ENCODE data around the gene CYP27A1. TPM values are rescaled to one million over a fixed set of nuclear protein-coding genes. Genes with fewer than 3 reads are reported as not detected.
A peak's percentile ranks its signal among the peaks of the same experiment; 100 is the strongest.

The CYP27A1 gene
- total RNA-seq, 2 experiments from 2014 or later: not detected

DNA sequence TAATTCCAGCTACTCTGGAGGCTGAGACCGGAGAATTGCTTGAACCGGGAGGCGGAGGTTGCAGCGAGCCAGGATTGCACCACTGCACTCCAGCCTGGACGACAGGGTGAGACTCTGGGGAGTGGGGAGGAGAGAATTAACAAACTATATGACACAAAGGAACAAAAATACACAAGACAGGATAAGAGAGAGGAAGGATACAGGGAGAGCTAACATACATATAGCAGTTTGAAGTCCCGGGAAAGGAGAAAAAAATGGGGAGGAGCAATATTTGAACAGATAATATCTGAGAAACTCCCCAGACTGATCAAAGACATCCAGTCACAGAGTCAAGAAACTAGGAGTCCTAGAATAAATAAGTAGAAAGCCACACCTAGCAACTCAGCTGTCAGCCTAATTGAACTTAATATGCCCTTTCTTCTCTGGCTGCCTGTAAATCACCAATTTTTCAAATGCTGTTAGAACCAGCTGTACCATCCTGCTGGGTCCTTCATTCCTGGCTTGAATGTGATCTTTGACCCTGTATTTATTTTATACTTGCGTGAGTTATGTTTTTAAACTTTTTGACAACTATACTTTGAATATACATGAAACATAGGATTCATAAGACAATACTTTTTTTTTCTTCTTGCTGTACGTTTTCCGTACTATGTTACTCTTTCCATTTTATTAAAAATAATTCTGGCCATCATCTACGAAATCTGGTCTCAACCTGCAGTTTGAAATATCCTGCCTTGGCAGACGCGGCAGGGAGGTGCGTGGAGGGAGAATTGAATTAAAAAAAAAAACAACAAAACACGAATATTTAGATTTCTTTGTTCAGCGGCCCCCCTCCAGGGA, 876 bp upstream of the CYP27A1 start:
- no peak overlapping the region for H3K4me3 Mint-ChIP-seq
- CTCF ChIA-PET: no interaction called here
- no peak for ATAC-seq

DNA sequence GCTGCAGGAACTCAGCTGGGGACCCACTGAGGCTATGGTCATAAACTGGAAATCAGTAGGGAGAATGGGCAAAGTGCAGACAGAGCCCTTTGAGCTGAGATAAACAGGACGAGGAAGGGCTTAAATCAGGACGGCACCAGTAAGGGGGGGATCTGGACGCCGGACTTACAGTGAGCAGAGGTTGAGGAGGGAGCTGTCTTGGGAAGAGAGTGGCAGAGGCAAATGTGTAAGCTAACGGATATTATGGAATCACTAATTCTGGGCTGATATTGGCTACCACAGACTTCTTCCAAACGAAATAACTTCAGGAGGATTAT, 539 bp downstream of the CYP27A1 start:
- ATAC-seq (no peak), DNase-seq (no peak)
- Mint-ChIP-seq H3K36me3 (peaks cover 8% of the 10 kb centered on the region), H3K4me3 (no peak overlapping the region), H3K4me1 (peaks cover 9% of the 10 kb centered on the region), H3K9me3 (ENCODE audit: low read depth) (peaks cover under 1% of the 10 kb centered on the region), H3K27ac (no peak overlapping the region), H3K27me3 (peaks cover 59% of the 10 kb centered on the region)
- CTCF ChIA-PET: interaction anchor here (1.3 to 1.8 kb wide), 2 partner anchors 48 to 68 kb away, joined by 3 to 4 read pairs; no protein-coding TSS in a partner anchor

More for the DNA sequence above, 876 bp upstream of the CYP27A1 start:
- H3K27ac Mint-ChIP-seq: no peak overlapping the region
- no peak for DNase-seq
- H3K27me3 Mint-ChIP-seq: peaks cover 58% of the 10 kb centered on the region
- peaks cover 6% of the 10 kb centered on the region for H3K9me3 Mint-ChIP-seq (ENCODE audit: low read depth)
- peaks cover 9% of the 10 kb centered on the region for H3K4me1 Mint-ChIP-seq
- H3K36me3 Mint-ChIP-seq: peaks cover 15% of the 10 kb centered on the region

- CTCF ChIA-PET: no interaction called here
- Mint-ChIP-seq H3K36me3 (peaks cover 4% of the 10 kb centered on the region), H3K27me3 (peaks cover 58% of the 10 kb centered on the region), H3K9me3 (ENCODE audit: low read depth) (no peaks in the 10 kb centered on the region), H3K4me3 (no peak overlapping the region), H3K4me1 (peaks cover 9% of the 10 kb centered on the region), H3K27ac (no peak overlapping the region)
- ATAC-seq (no peak), DNase-seq (no peak)
Observed at GRCh38 chr2:218783688-218784087, 1.7 kb downstream of the CYP27A1 start.

DNA sequence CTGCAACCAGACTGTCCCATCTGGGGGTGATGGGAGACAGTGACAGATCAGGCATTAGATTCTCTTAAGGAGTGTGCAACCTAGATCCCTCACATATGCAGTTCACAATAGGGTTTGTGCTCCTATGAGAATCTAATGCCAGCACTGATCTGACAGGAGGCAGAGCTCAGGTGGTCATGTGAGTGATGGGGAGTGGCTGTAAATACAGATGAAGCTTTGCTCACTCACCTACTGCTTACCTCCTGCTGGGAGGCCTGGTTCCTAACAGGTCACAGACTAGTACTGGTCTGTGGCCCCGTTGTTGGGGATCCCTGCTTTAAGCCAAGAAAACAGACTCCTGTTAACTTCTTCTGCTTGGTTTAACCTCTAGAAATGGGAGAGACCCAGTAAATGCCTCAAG, 3.2 kb downstream of the CYP27A1 start:
- Mint-ChIP-seq H3K27ac (no peak overlapping the region), H3K4me1 (peaks cover 9% of the 10 kb centered on the region), H3K36me3 (peaks cover 4% of the 10 kb centered on the region), H3K27me3 (peaks cover 51% of the 10 kb centered on the region), H3K4me3 (no peak overlapping the region), H3K9me3 (ENCODE audit: low read depth) (no peaks in the 10 kb centered on the region)
- CTCF ChIA-PET: no interaction called here
- ATAC-seq: no peak
- DNase-seq: no peak

GRCh38 chr2:218786133-218786532, 4.2 kb downstream of the CYP27A1 start:
- no peak overlapping the region for H3K27ac Mint-ChIP-seq
- no peak for ATAC-seq
- H3K27me3 Mint-ChIP-seq: peaks cover 49% of the 10 kb centered on the region
- H3K36me3 Mint-ChIP-seq: peaks cover 4% of the 10 kb centered on the region
- H3K4me1 Mint-ChIP-seq: peaks cover 4% of the 10 kb centered on the region
- no peak overlapping the region for H3K4me3 Mint-ChIP-seq
- DNase-seq: no peak
- CTCF ChIA-PET: no interaction called here
- no peaks in the 10 kb centered on the region for H3K9me3 Mint-ChIP-seq (ENCODE audit: low read depth)

DNA sequence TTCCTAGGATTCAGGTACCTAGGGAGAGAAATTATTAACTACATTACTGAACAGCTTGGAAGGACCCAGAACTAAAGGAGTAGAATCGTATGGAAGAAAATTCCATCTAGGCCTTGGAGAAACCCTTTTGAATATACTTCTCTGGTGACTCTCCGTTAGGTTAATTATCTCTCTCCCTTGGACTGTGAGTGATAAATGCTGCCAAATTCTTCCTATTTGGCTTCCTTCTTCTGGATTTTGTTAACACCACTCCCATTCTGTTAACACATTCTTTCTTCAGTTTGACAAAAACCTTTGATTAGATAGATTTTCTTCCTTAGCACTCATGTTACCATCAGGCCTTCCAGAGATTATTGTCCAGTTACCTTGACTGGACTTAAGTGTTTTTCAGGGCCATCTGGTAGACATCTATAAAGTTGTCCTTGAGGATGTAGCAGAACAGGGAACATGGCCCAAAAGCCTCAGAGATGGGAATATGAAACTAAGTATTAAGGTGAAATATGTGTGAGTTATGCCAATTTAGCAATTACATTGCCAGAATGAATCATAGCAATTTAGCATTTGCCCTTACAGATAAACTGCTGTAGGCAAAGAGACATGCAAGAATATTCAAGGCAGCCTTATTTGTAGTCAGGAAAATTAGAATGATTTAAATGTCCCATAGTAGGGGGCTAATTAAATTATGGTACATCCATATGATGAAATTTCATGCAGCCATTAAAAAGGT, 6.7 kb downstream of the CYP27A1 start:
- peaks cover 45% of the 10 kb centered on the region for H3K27me3 Mint-ChIP-seq
- CTCF ChIA-PET: interaction anchor here (1.9 kb wide), 1 partner anchor 19 kb away, joined by 5 read pairs; no protein-coding TSS in a partner anchor
- no peak for ATAC-seq

DNA sequence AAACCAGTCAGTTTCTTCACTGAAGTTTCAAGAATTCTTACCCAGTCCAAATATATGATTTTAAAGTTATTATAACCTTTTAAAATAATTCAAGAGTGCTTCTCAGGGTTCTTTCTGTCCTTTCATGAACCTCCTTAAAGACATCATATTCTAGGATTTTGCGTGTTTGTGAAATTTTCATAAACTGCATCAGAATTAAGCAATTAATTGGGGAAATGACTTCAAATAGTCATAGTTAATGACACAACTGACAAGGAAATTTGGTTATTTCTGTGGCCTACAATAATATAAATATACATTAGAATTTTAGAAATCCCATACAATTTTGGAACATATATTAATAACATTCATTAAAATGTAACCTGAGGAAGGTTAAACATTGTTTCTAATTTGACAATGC, 10.5 kb downstream of the CYP27A1 start:
- H3K27me3 Mint-ChIP-seq: peaks cover 56% of the 10 kb centered on the region
- H3K4me3 Mint-ChIP-seq: no peak overlapping the region
- CTCF ChIA-PET: no interaction called here
- no peaks in the 10 kb centered on the region for H3K9me3 Mint-ChIP-seq (ENCODE audit: low read depth)
- H3K36me3 Mint-ChIP-seq: no peaks in the 10 kb centered on the region
- ATAC-seq (no peak), DNase-seq (no peak)
- no peak overlapping the region for H3K27ac Mint-ChIP-seq
- no peaks in the 10 kb centered on the region for H3K4me1 Mint-ChIP-seq

More for the DNA sequence above, 6.7 kb downstream of the CYP27A1 start:
- DNase-seq: no peak
- H3K4me3 Mint-ChIP-seq: no peak overlapping the region
- H3K36me3 Mint-ChIP-seq: no peaks in the 10 kb centered on the region
- H3K4me1 Mint-ChIP-seq: no peaks in the 10 kb centered on the region
- no peaks in the 10 kb centered on the region for H3K9me3 Mint-ChIP-seq (ENCODE audit: low read depth)
- H3K27ac Mint-ChIP-seq: no peak overlapping the region

DNA sequence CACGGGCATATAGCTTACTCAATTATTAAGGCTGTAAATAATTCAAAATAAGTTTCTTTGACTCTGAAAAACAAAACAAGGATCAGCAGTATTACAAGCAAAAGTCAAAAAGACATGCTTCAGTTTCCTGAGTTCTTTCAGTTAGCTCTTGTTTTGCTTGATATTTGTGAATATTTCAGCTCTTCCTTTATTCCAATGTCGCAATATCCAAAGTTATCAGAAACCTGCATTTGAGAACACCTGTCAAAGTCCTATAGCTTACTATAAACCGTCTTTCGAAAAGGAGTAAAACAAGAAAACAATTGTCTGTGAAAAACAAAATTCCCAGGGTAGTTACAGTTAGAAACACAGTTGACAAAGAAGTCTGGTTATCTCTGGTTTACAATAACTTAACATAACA, 14.7 kb downstream of the CYP27A1 start:
- DNase-seq (no peak), ATAC-seq (no peak)
- peaks cover 60% of the 10 kb centered on the region for H3K27me3 Mint-ChIP-seq
- H3K27ac Mint-ChIP-seq: no peak overlapping the region
- H3K9me3 Mint-ChIP-seq (ENCODE audit: low read depth): no peaks in the 10 kb centered on the region
- CTCF ChIA-PET: no interaction called here
- no peaks in the 10 kb centered on the region for H3K36me3 Mint-ChIP-seq
- H3K4me3 Mint-ChIP-seq: no peak overlapping the region
- H3K4me1 Mint-ChIP-seq: peaks cover 4% of the 10 kb centered on the region

DNA sequence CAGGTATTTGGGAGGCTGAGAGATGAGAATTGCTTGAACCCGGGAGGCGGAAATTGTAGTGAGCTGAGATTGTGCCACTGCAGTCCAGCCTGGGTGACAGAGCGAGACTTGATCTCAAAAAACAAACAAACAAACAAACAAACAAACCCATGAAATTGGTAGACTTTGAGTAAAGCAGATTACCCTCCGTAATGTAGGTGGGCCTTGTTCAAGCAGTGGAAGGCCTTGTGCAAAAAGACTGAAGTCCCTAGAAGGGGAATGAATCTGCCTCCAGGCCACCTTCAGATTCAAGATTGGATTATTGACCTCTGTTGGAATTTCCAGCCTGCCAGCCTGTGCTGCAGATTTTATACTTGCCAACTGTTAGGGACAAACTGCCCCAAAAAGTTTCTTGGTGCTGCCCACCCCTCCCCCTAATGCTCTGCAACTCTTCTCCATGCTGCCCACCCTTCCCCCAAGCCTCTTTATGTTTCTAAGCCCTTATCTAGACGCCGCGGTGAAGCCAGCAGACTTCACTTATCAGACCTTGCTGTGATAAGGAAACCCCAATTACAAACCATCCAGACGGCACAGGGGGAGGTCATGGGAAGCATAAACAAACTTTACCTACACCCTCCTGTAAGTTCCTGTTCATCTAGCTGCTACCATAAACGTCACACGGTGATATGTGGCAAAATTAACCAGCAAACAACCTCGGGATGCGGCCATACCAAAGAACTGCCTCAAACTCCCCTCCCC, 17.0 kb downstream of the CYP27A1 start:
- no peaks in the 10 kb centered on the region for H3K36me3 Mint-ChIP-seq
- no peaks in the 10 kb centered on the region for H3K9me3 Mint-ChIP-seq (ENCODE audit: low read depth)
- H3K27me3 Mint-ChIP-seq: peaks cover 48% of the 10 kb centered on the region
- CTCF ChIA-PET: no interaction called here
- no peak for DNase-seq
- H3K4me1 Mint-ChIP-seq: peaks cover 13% of the 10 kb centered on the region
- no peak for ATAC-seq
- H3K4me3 Mint-ChIP-seq: no peak overlapping the region
- H3K27ac Mint-ChIP-seq: no peak overlapping the region

- Mint-ChIP-seq H3K36me3 (peaks cover 4% of the 10 kb centered on the region), H3K9me3 (ENCODE audit: low read depth) (peaks cover 2% of the 10 kb centered on the region), H3K27me3 (peaks cover 49% of the 10 kb centered on the region), H3K4me1 (peaks cover 13% of the 10 kb centered on the region), H3K27ac (no peak overlapping the region), H3K4me3 (no peak overlapping the region)
- CTCF ChIA-PET: no interaction called here
- ATAC-seq (no peak), DNase-seq (no peak)
Observed at GRCh38 chr2:218799990-218800389, 18.0 kb downstream of the CYP27A1 start.

DNA sequence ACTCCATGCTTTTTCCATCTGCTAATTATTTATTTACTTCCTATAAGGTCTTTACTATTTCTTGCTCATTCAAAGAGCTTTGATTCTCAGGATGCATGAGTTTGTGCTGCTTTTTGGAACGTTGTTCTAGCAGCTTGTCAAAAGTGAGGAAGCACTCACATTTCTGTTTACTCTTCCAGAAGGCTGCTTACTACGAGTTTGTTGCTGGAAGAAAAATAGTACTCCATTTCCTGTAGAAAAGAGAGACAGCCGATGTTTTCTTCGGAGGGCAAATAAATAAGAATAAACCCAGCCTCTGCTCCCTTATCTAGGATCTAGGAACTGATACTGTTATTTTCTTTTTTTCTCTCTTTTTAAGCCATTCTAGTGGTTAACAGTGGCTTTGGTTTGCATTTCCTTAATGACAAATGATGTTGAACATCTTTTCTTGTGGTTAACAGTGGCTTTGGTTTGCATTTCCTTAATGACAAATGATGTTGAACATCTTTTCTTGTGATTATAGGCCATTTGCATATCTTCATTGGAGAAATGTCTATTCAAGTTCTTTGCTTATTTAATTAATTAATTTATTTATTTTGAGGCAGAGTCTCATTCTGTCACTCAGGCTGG, 20.5 kb downstream of the CYP27A1 start:
- H3K36me3 Mint-ChIP-seq: peaks cover 5% of the 10 kb centered on the region
- CTCF ChIA-PET: no interaction called here
- H3K27me3 Mint-ChIP-seq: peaks cover 46% of the 10 kb centered on the region
- H3K9me3 Mint-ChIP-seq (ENCODE audit: low read depth): peaks cover 6% of the 10 kb centered on the region
- DNase-seq: no peak
- peaks cover 13% of the 10 kb centered on the region for H3K4me1 Mint-ChIP-seq
- H3K27ac Mint-ChIP-seq: no peak overlapping the region
- peak; percentile 53 for ATAC-seq
- H3K4me3 Mint-ChIP-seq: no peak overlapping the region

GRCh38 chr2:218804817-218805216, 22.9 kb downstream of the CYP27A1 start:
- ATAC-seq: no peak
- peaks cover 41% of the 10 kb centered on the region for H3K27me3 Mint-ChIP-seq
- CTCF ChIA-PET: no interaction called here

GRCh38 chr2:218805627-218806026, 23.7 kb downstream of the CYP27A1 start:
- peaks cover 10% of the 10 kb centered on the region for H3K4me1 Mint-ChIP-seq
- H3K36me3 Mint-ChIP-seq: peaks cover 5% of the 10 kb centered on the region
- peaks cover 6% of the 10 kb centered on the region for H3K9me3 Mint-ChIP-seq (ENCODE audit: low read depth)
- ATAC-seq (no peak), DNase-seq (no peak)
- CTCF ChIA-PET: interaction anchor here (1.4 kb wide), 1 partner anchor 71 kb away, joined by 3 read pairs; no protein-coding TSS in a partner anchor
- no peak overlapping the region for H3K4me3 Mint-ChIP-seq
- no peak overlapping the region for H3K27ac Mint-ChIP-seq
- peaks cover 37% of the 10 kb centered on the region for H3K27me3 Mint-ChIP-seq

More at GRCh38 chr2:218804817-218805216, 22.9 kb downstream of the CYP27A1 start:
- peaks cover 10% of the 10 kb centered on the region for H3K4me1 Mint-ChIP-seq
- peaks cover 6% of the 10 kb centered on the region for H3K9me3 Mint-ChIP-seq (ENCODE audit: low read depth)
- no peak overlapping the region for H3K27ac Mint-ChIP-seq
- no peak overlapping the region for H3K4me3 Mint-ChIP-seq
- peaks cover 5% of the 10 kb centered on the region for H3K36me3 Mint-ChIP-seq
- no peak for DNase-seq

All from activated CD8-positive, alpha-beta memory T cell treated with anti-CD3 and anti-CD28 coated beads, Interleukin-2, amount 10 ng/mL, durations not matched to agents 7 days and 5 days (primary cell).